ENCODE data around the gene MYADM. TPM values are rescaled to one million over a fixed set of nuclear protein-coding genes. Genes with fewer than 3 reads are reported as not detected.
A peak's percentile ranks its signal among the peaks of the same experiment; 100 is the strongest.

Gene MYADM
- total RNA-seq, 1 donor from 2014 or later, result 48.7 TPM

- H3K4me3 ChIP-seq (ENCODE audit: low read depth, low read length), result peak overlapping the region; percentile 22
- no peak for DNase-seq (ENCODE audit: low read depth)
- TF ChIP-seq CTCF (conservative IDR thresholded peaks at IDR 0.05; ENCODE audit: low read depth, low read length), result no peak
Observed at GRCh38 chr19:53870485-53870844, 2.8 kb downstream of the MYADM start.

- DNase-seq (ENCODE audit: low read depth), result no peak
- no peak for TF ChIP-seq CTCF (conservative IDR thresholded peaks at IDR 0.05; ENCODE audit: low read depth, low read length)
Observed at GRCh38 chr19:53871454-53871853, 3.8 kb downstream of the MYADM start.

GRCh38 chr19:53872762-53873161 is 5.1 kb downstream of the MYADM start:
- TF ChIP-seq CTCF (conservative IDR thresholded peaks at IDR 0.05; ENCODE audit: low read depth, low read length), result no peak
- no peak for DNase-seq (ENCODE audit: low read depth)
- no peak overlapping the region for H3K4me3 ChIP-seq (ENCODE audit: low read depth, low read length)

More at GRCh38 chr19:53871454-53871853, 3.8 kb downstream of the MYADM start:
- H3K4me3 ChIP-seq (ENCODE audit: low read depth, low read length), result no peak overlapping the region

GRCh38 chr19:53873773-53874605 is 6.3 kb downstream of the MYADM start:
- no peak for TF ChIP-seq CTCF (conservative IDR thresholded peaks at IDR 0.05; ENCODE audit: low read depth, low read length)
- no peak for DNase-seq (ENCODE audit: low read depth)
- no peak overlapping the region for H3K4me3 ChIP-seq (ENCODE audit: low read depth, low read length)

GRCh38 chr19:53874606-53874990 is 6.9 kb downstream of the MYADM start:
- H3K4me3 ChIP-seq (ENCODE audit: low read depth, low read length), result no peak overlapping the region
- no peak for DNase-seq (ENCODE audit: low read depth)
- no peak for TF ChIP-seq CTCF (conservative IDR thresholded peaks at IDR 0.05; ENCODE audit: low read depth, low read length)

GRCh38 chr19:53875602-53876325 is 8.1 kb downstream of the MYADM start:
- H3K4me3 ChIP-seq (ENCODE audit: low read depth, low read length), result no peak overlapping the region
- TF ChIP-seq CTCF (conservative IDR thresholded peaks at IDR 0.05; ENCODE audit: low read depth, low read length), result no peak
- no peak for DNase-seq (ENCODE audit: low read depth)
